Neural cell (in vitro differentiated cells): Measurements from ENCODE around the gene LYVE1. TPM values are rescaled to one million over a fixed set of nuclear protein-coding genes. Genes with fewer than 3 reads are reported as not detected.

Source experiments
- H2AFZ ChIP-seq: fragments of 200-600, 300-800 bp; sonication (generic), shearing (Covaris generic); 2 replicates; pipeline ENCODE4 v1.6.0; 2014; ENCODE audit warnings: low read depth, mild to moderate bottlenecking, antibody characterized with exemption, low read length, moderate library complexity
- H3F3A ChIP-seq: fragments of 200-600 bp; shearing (Covaris generic); 2 replicates; pipeline ENCODE4 v1.6.1; 2016; ENCODE audit warnings: mild to moderate bottlenecking, moderate library complexity, mixed read lengths, antibody characterized with exemption, low read length; ENCODE audit not compliant: insufficient read depth, poor library complexity, severe bottlenecking
- H3K27ac ChIP-seq: fragments of 200-600, 300-800 bp; sonication (generic), shearing (Covaris generic); 2 replicates; pipeline ENCODE4 v1.5.1; 2014; ENCODE audit warnings: mild to moderate bottlenecking, low read length, moderate library complexity
- H3K27me3 ChIP-seq: fragments of 300-800, 200-600 bp; sonication (generic), shearing (Covaris generic); 2 replicates; pipeline ENCODE4 v1.6.0; 2014; ENCODE audit warnings: mild to moderate bottlenecking, low read depth, low read length, moderate library complexity; ENCODE audit not compliant: insufficient read depth
- H3K36me3 ChIP-seq: fragments of 300-800, 200-600 bp; sonication (generic), shearing (Covaris generic); 2 replicates; pipeline ENCODE4 v1.5.1; 2014; ENCODE audit warnings: mild to moderate bottlenecking, antibody characterized with exemption, low read length, moderate library complexity; ENCODE audit not compliant: insufficient read depth
- H3K4me2 ChIP-seq: fragments of 300-800, 200-600 bp; sonication (generic), shearing (Covaris generic); 2 replicates; pipeline ENCODE4 v1.6.0; 2014; ENCODE audit warnings: mild to moderate bottlenecking, low read length
- H3K4me3 ChIP-seq: fragments of 300-800, 200-600 bp; sonication (generic), shearing (Covaris generic); 2 replicates; pipeline ENCODE4 v1.5.1; 2014; ENCODE audit warnings: mild to moderate bottlenecking, low read length, moderate library complexity
- H3K79me2 ChIP-seq: fragments of 200-600 bp; shearing (Covaris generic); replicated peaks from 2 replicates; pipeline ENCODE4 v1.6.0; 2014; ENCODE audit warnings: mild to moderate bottlenecking, low read length, moderate library complexity; ENCODE audit not compliant: insufficient read depth
- H3K9ac ChIP-seq: fragments of 300-800, 200-600 bp; sonication (generic), shearing (Covaris generic); 2 replicates; pipeline ENCODE4 v1.6.1; 2016; ENCODE audit warnings: mild to moderate bottlenecking, low read length, mixed read lengths
- H3K9me2 ChIP-seq: fragments of 200-600 bp; shearing (Covaris generic); 2 replicates; pipeline ENCODE4 v1.6.1; 2016; ENCODE audit warnings: mild to moderate bottlenecking, low read length, mixed read lengths; ENCODE audit not compliant: insufficient read depth
- H3K9me3 ChIP-seq: fragments of 200-600, 300-800 bp; sonication (generic), shearing (Covaris generic); 2 replicates; pipeline ENCODE4 v1.6.1; 2016; ENCODE audit warnings: mild to moderate bottlenecking, mixed run types, low read length, moderate library complexity, mixed read lengths
- H4K20me1 ChIP-seq: fragments of 200-600 bp; shearing (Covaris generic); 2 replicates; pipeline ENCODE4 v1.6.1; 2016; ENCODE audit warnings: mild to moderate bottlenecking, mixed run types; ENCODE audit not compliant: insufficient read depth
- CTCF ChIP-seq: fragments of 450-650 bp; IDR thresholded peaks from 2 replicates; pipeline ENCODE4 v1.5.1; 2014; ENCODE audit warnings: antibody characterized with exemption, mild to moderate bottlenecking, moderate library complexity; ENCODE audit not compliant: poor library complexity, severe bottlenecking
- EP300 ChIP-seq: fragments of 450-650 bp; conservative IDR thresholded peaks from 2 replicates; pipeline ENCODE4 v1.6.1; 2014; ENCODE audit warnings: antibody characterized with exemption, mild to moderate bottlenecking, moderate library complexity; ENCODE audit not compliant: poor library complexity, severe bottlenecking
- EZH2 ChIP-seq: fragments of 200-600, 300-800 bp; shearing (Covaris generic), sonication (generic); IDR thresholded peaks from 2 replicates; pipeline ENCODE4 v1.6.1; 2014; ENCODE audit warnings: antibody characterized with exemption, low read length, borderline replicate concordance, mild to moderate bottlenecking; ENCODE audit not compliant: insufficient read depth, poor library complexity, severe bottlenecking
- MXI1 ChIP-seq: fragments of 450-650 bp; conservative IDR thresholded peaks from 2 replicates; pipeline ENCODE4 v1.6.1; 2014; ENCODE audit warnings: antibody characterized with exemption, mild to moderate bottlenecking; ENCODE audit not compliant: poor library complexity, severe bottlenecking
- POLR2AphosphoS5 ChIP-seq: IDR thresholded peaks from 2 replicates; pipeline ENCODE4 v1.6.1; 2012
- RAD21 ChIP-seq: fragments of 450-650 bp; conservative IDR thresholded peaks from 2 replicates; pipeline ENCODE4 v1.6.1; 2014; ENCODE audit warnings: antibody characterized with exemption, mild to moderate bottlenecking, moderate library complexity
- SMC3 ChIP-seq: fragments of 450-650 bp; conservative IDR thresholded peaks from 2 replicates; pipeline ENCODE4 v1.6.1; 2014; ENCODE audit warnings: antibody characterized with exemption, mild to moderate bottlenecking, moderate library complexity; ENCODE audit not compliant: poor library complexity
- TAF1 ChIP-seq: IDR thresholded peaks from 2 replicates; pipeline ENCODE4 v1.6.1; 2012; ENCODE audit warnings: low read depth
- polyA plus RNA-seq: library from polyadenylated mRNA; depleted of rRNA; stranded (reverse); fragments of >200 nt; gene quantifications from 2 replicates; pipeline ENCODE4 v1.2.3, GENCODE V29; 2014
- TF ChIP-seq, protein P1 (sequence below): IDR thresholded peaks from 2 replicates; pipeline ENCODE4 v1.6.1; 2012; ENCODE audit warnings: borderline replicate concordance

The LYVE1 gene
- polyA plus RNA-seq, 1 donor from 2014 or later = not detected

- no peaks in the 10 kb centered on the region for H3K9me3 ChIP-seq
- H3K27ac ChIP-seq = no peak overlapping the region
- no peak overlapping the region for H3K4me3 ChIP-seq
- no peak overlapping the region for H2AFZ ChIP-seq
- TF ChIP-seq EP300 (no peak), TAF1 (no peak), RAD21 (no peak), MXI1 (no peak), CTCF (no peak), POLR2AphosphoS5 (no peak), EZH2 (no peak), SMC3 (no peak)
- TF ChIP-seq, protein P1, sequence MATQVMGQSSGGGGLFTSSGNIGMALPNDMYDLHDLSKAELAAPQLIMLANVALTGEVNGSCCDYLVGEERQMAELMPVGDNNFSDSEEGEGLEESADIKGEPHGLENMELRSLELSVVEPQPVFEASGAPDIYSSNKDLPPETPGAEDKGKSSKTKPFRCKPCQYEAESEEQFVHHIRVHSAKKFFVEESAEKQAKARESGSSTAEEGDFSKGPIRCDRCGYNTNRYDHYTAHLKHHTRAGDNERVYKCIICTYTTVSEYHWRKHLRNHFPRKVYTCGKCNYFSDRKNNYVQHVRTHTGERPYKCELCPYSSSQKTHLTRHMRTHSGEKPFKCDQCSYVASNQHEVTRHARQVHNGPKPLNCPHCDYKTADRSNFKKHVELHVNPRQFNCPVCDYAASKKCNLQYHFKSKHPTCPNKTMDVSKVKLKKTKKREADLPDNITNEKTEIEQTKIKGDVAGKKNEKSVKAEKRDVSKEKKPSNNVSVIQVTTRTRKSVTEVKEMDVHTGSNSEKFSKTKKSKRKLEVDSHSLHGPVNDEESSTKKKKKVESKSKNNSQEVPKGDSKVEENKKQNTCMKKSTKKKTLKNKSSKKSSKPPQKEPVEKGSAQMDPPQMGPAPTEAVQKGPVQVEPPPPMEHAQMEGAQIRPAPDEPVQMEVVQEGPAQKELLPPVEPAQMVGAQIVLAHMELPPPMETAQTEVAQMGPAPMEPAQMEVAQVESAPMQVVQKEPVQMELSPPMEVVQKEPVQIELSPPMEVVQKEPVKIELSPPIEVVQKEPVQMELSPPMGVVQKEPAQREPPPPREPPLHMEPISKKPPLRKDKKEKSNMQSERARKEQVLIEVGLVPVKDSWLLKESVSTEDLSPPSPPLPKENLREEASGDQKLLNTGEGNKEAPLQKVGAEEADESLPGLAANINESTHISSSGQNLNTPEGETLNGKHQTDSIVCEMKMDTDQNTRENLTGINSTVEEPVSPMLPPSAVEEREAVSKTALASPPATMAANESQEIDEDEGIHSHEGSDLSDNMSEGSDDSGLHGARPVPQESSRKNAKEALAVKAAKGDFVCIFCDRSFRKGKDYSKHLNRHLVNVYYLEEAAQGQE = no peak
- H3K9ac ChIP-seq = no peak overlapping the region
- H3K79me2 ChIP-seq = no peaks in the 10 kb centered on the region
- no peaks in the 10 kb centered on the region for H4K20me1 ChIP-seq
- H3K36me3 ChIP-seq = no peaks in the 10 kb centered on the region
- H3K4me2 ChIP-seq = no peak overlapping the region
- no peaks in the 10 kb centered on the region for H3K27me3 ChIP-seq
- H3K9me2 ChIP-seq = no peaks in the 10 kb centered on the region
- H3F3A ChIP-seq = no peaks in the 10 kb centered on the region
Measured at GRCh38 chr11:10551290-10551592, 17.2 kb downstream of the LYVE1 start.

GRCh38 chr11:10550503-10551289, 17.8 kb downstream of the LYVE1 start:
- no peak for TF ChIP-seq SMC3
- TF ChIP-seq MXI1 = no peak
- no peak for TF ChIP-seq TAF1
- TF ChIP-seq EZH2 = no peak
- Histone ChIP-seq H3K4me3 (no peak overlapping the region), H3K36me3 (no peaks in the 10 kb centered on the region), H3K27ac (no peak overlapping the region), H2AFZ (no peak overlapping the region), H3K27me3 (no peaks in the 10 kb centered on the region), H3K9me2 (no peaks in the 10 kb centered on the region), H3F3A (no peaks in the 10 kb centered on the region), H3K79me2 (no peaks in the 10 kb centered on the region), H4K20me1 (no peaks in the 10 kb centered on the region), H3K9me3 (no peaks in the 10 kb centered on the region), H3K9ac (no peak overlapping the region), H3K4me2 (no peak overlapping the region)
